GM18498 (cell line): ENCODE data around the gene B3GAT3.
"Not testable (repeated sequence)": the region's sequence is repeated elsewhere in the genome, so short reads cannot be mapped to it uniquely, and the experiment has no call there.

ENCODE experiments used
- ATAC-seq: cut with Tn5 transposase; IDR thresholded peaks from one replicate; pipeline ENCODE4 v1.9.1; 2021; ENCODE audit warnings: mild to moderate bottlenecking, moderate library complexity; ENCODE audit not compliant: unreplicated experiment

The B3GAT3 gene

DNA sequence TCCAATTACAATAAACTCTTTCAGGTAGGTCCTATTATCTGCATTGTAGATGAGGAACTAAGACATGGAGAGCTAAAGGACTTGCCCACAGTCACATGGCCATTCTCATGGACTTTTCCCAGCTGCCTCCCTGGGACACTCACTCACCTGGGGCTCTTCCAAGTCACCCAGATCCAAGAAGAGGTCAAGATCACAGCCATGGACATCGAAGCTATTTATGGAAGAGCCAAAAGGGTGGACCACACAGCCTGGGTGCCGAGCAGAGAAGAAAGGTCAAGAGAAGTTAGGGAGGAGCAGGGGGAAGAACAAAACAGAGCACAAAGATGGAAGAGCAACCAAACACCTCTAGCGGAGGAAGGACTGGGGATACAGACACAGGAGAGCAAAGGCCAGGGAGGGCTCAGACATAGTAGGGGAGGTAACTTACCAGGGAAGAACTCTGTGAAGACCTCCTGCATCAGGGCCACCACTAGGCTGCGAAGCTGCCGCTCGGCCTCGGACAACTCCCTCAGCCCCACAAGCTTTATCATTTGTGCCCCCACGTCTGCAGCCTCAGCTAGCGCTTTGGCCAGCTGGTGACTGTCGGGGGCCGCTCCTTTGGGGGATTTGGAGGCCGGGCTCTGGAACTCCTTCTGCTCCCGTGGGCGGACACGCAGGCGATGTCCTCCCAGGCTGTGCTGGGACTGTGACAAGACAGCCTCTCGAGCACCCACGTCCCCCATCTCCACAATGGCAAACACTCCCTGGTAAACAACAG lies 40.6 kb downstream of the B3GAT3 start:
- ATAC-seq = no peak

DNA sequence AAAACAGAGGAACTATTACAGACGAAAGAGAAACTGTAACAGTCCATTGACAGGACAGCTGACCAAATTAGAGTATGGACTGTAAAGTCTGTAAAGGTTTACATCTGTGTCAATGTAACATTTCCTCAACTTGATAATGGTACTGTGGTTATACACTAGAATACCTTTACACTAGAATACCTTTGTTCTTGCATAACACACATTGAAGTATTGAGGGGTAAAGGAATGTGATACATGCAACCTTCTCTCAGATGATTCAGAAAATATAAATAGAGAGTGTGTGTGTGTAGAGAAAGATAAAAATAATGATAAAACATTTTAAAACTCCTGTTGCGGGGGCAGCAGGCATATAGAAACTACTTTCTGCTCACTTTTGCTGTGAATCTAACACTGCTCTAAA lies 42.5 kb downstream of the B3GAT3 start:
- no peak for ATAC-seq

DNA sequence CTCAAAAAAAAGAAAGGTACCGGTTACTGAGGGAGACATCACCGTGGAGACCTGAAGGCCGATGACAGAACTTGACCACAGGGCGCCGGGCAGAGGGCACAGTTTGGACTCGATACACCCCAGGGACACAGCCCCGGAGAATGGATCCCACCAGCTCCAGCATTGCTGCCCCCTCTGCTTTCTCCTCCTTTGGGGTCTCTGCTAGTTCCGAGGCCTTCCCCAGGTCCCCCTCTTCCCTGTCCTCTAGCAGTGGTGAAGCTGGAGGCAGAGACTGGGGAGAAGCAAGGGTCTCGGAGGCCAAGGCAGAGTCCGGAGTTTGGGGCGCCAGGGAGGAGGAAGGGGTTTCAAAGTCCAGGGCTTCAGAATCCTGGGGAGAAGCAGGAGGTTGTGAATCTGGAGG lies 43.2 kb downstream of the B3GAT3 start:
- no peak for ATAC-seq

DNA sequence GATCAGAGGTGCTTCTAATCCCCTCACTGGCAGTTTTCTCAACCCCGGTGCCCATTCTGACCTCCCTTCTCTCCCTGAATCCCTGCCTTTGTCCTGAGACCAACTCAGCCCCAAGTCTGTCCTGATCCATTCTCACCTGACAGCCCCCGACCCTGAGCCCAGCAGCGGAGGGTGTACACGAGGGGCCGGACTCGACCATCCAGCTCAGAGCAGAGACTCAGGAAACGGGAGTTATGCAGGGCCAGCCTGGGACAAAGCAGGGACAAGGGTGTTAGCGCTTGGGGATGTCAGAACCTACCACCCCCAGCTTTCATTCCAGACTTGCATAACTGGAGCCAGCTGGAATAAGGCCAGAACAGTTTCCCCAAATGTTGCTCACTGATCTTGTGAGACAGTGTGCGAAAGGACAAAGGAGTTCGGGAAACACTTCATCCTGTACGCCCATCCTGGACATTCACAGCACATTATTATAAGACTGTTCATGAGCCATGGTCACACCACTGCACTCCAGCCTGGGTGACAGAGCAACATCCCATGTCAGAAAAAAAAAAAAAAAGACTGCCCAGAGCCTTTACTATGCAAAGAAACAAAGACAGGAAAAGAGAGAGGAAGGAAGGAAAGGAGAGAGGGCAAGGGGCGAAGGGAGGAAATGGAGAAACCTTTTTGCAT lies 44.6 kb downstream of the B3GAT3 start:
- no peak for ATAC-seq

DNA sequence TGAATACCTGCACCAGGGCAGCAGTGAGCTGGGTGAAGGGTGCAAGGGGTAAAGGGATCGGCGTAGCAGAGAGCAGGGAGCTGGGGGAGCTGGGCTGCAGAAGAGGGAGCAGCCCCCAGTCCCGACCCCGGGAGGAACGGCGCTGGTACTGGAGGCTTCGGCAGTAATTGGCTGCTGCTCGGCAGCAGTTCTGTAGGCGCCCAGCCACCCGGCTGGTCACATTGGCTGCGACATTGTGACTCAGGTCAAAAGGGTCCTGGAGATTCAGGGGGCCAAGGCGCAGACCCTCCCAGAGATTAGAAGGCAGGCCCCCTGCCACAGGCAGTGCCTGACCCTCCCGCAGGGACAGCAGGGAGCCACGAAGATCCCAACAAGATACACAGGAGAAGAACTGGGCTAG lies 45.9 kb downstream of the B3GAT3 start:
- ATAC-seq = no peak

DNA sequence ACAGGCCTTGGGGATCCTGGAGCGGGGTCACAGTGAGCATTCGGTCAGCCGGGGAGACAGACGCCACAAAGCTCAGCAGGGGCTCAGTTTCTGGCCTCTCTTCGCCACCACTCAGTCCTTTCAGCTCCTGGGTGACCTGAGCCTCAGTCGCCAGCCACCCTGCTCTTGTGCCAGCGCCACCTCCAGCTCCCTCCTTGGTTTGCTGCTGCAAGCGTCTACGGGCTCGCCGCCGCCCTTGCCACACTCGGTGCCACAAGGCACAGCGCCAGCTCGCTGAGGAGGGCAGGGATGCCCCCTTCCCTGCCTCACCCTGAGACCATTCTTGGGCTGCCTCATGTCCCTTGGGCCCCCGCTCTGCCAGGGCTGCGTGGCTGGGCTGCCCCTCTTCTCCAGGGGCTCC lies 46.6 kb downstream of the B3GAT3 start:
- no peak for ATAC-seq

DNA sequence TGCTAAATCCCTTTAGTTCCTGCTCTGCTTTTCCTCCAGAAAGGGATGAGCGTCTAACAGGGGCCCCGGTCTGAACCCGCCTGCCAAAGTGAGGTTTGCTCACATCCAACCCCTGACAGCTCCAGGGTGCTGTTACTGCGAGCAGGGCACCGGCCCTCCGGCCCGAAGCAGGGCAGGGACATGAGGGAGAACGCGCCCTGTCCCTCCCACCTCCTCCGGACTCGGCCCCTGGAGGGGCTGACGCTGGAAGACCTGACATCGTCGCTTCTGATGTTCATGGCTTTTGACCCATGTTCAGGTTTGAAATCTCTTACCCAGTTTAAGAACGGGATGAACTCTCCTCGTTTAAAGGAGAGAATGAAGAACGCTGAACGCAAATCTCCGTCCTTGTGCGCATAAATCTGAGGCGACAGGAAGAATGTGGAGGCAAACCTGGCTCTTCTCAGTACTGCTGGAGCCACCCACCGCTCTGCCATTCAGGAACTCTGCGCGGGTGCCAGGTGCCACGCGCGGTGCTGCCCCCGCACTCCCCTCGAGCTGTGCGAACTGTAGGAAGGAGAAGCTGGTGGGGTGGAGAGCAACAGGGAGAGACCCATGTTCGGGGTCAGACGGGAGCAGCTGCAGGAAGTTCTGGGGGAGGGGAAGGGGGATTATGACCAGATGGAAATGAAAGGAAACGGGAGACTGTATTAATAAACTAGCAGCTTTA lies 47.3 kb downstream of the B3GAT3 start:
- ATAC-seq = peak; percentile 16

DNA sequence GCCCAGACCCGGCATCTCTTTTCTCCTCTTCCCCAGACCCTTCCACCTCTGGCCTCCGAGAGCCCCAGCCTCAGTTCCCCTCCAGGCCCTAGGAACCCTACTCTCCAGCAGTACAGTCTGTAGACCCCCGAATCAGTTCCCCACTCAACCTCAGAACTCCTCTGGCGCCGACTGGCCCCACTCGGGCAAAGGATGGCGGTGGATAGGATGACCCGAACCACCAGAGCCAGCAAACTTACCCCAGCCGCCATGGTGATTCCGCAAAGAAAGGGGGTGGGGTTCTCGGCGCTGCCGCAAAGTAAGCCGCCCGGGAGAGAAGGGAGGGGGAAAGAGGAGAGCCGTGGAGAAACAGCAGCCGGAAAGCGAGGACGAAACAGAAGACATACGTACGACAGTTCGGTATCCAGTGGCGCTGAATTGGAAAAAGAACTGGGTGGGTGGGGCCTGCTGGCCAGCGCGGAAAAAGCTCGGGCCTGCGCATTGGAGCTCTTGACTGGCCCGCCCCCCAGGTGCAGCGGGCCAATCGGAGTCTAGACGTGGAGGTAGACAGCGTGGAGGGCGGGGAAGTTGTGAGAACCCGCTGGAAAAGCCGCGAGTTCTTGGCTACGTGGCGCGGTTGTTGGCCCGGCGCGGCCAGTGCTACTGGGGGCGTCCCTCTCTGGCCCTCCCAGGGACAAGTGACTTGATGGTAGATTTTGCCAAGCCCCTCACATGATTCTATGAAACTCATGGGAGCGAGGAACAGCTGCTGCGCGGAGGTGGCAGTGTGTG lies 48.0 kb downstream of the B3GAT3 start, which contains the start of gene EEF1G:
Gene EEF1G (minus strand): TSS at position 300 of the 771 bp plus-strand sequence. CDS start 49 bp downstream, at position 251.
- peak; percentile 90 for ATAC-seq

DNA sequence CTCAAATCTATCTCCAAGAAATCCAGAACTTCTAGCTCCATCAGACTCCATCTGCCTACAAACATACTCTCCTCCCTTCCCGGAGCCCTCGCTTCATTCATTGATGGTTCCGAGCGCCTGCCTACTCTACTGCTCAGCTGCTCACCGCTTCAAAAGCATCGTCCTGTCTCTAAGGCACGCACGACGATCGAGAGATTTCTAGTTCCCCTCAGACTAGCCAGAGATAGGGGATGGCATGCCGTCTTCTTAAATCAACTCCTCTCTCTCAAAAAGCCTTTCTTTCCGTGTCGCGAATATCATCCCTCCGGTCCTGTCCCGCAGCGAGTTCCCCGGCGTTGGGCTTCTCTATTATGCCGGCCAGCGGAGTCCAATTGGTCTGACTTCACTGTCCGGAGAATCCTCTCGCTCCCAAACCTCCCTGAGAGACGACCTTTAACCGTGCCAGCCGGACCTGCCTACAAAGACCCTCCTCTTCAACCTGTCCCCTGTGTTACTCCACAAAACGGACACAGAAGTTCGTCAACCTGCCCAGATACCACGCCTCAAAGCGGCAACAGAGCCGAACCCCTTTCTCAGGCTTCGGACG lies 48.7 kb downstream of the B3GAT3 start:
- ATAC-seq = no peak

DNA sequence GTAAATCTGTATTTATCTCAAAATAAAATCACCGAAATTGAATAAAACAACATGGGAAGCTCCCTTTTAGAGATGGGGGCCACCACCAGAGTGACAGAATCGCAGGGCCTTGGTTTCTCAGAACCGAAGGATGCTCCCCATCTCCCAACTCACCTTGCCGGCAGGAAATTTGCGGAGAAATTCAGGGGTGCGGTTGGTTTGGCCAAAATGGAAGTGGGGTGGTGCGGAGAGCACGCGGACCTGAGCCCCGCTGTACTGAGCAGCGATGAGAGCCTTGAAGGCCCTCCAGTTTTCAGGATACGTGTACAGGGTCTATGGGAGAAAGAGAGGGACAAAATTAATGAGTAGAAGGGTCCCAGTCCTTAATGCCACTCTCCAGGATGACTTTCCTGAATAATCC lies 49.4 kb downstream of the B3GAT3 start:
- ATAC-seq = no peak

DNA sequence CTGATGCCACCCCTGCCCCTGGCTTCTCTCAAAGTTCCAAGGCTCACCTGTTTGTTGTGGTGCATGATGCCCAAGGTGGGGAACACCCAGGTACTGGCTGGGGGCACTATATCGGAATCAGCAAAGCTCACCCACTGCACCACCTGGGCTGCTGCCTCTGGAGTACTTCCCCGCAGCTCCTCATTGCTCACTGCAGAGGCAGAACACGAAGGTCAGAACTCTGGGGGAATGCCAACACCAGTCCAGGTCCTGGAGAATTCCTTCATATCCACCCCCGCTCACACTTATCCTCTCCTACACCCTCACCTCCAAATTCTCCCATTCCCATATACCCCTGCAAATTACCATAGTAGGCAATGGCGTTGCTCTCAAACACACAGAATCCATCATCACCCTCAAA lies 50.3 kb downstream of the B3GAT3 start:
- not testable (repeated sequence) for ATAC-seq

DNA sequence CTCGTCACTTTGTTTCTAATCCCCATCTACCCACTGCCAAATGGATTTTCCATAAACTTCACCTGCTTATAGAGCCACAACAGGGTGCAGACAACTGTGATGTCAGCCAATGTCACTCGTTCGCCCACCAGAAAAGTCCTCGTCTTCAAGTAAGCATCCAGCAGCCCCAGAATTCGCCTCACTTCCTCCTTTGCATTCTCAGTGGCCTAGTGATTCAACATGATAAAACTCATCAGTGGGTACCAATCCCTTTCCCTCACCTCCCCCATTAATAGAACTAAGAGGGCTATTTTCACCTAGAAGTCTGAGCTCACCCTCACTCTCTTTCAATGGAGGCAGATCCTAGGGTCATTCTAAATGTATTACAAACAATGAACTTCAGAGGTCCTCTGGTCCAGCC lies 50.9 kb downstream of the B3GAT3 start:
- not testable (repeated sequence) for ATAC-seq

DNA sequence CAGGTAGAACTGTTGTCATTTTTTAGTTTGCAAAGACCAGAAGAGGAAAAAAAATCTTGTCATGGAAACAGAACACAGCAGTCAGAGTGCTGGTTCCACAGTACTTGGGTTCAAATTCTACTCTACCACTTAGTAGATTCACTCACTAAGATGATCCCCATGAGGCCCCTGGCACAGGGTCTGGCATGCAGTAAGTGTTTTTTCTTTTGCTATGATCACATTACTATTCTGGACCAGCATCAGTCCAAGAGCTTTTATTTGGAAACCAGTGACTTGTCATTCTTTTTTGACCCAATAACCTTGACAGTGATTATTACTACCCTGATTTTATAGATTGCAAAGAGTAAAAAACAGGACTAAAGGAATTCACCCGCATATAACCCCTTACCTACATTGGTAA lies 52.2 kb downstream of the B3GAT3 start:
- ATAC-seq = no peak

DNA sequence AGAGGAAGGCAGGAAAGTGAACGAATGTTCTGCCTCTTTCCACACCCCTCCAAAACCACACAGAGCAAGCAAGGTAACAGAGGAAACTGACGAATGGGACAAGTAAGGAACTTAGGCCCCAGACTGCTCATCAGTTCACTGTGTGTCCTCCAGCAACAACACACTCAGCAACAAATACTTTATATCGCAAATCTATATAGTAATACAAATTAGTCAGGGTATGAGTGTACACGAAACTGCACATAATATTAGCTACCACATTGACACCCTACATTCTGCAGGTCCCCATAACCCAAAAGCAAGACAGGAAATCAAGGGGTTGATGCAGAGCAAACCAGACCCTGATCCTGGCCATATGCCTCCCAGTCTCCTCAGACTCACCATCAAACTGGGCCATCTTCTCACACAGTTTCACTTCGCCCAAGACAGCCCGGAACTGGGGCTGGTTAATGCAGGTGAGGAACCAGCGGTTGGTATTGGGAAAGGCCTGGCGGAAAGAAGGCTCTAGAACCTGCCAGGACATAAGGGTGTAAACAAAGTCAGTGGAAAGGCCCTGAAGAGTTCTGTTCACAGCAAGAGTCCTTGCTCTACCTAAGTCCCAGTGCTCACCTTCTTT lies 54.7 kb downstream of the B3GAT3 start:
- no peak for ATAC-seq

DNA sequence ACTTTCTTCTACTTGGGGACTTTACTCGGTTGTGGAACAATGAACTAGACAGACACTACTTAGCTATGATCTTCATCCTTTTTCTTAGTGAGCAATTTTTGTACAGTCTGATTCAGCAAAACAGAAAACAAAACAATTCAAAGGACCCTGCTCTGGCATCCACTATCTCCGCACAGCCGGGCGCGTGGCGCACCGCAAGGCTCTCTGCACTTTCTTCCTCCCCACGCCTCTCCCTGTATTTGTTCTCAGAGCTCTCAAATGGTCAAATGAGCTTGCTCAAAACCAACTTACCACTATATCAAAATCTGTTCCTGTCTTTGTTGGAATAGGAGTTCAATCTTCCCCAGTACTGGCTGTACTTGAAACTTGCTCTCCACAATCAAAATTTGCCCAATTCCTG lies 55.5 kb downstream of the B3GAT3 start:
- ATAC-seq = no peak
